Neural progenitor cell (in vitro differentiated cells): Measurements from ENCODE around the gene RAPGEF5.

Experiments used
- EZH2 ChIP-seq: fragments of 200-600 bp; sonication (generic); IDR thresholded peaks from 2 replicates; pipeline ENCODE4 v1.6.1; 2017; ENCODE audit warnings: antibody characterized with exemption, mild to moderate bottlenecking, moderate library complexity
- TF ChIP-seq, protein P1 (sequence below): fragments of 200-600 bp; sonication (generic); IDR thresholded peaks from 2 replicates; pipeline ENCODE4 v1.5.1; 2017; ENCODE audit warnings: antibody characterized with exemption, mild to moderate bottlenecking

DNA sequence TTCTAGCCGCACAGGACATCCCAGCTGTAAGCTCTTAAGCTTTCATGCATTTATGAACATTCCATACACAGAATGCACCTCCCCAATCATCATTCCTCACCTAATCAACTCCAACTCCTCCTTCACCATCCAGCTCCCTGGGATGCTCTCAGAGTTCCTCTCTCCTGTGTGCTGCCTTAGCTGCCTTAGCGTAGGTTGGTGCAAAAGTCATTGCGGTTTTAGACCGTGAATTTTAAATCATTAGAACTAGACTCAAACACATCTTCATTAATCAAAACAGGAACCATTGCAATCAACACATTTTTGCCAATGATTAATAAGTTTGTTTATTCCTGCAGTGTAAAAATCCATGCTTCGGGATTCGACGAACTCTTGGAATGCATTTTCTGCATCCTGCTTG lies 251.4 kb downstream of the RAPGEF5 start:
- TF ChIP-seq, protein P1, sequence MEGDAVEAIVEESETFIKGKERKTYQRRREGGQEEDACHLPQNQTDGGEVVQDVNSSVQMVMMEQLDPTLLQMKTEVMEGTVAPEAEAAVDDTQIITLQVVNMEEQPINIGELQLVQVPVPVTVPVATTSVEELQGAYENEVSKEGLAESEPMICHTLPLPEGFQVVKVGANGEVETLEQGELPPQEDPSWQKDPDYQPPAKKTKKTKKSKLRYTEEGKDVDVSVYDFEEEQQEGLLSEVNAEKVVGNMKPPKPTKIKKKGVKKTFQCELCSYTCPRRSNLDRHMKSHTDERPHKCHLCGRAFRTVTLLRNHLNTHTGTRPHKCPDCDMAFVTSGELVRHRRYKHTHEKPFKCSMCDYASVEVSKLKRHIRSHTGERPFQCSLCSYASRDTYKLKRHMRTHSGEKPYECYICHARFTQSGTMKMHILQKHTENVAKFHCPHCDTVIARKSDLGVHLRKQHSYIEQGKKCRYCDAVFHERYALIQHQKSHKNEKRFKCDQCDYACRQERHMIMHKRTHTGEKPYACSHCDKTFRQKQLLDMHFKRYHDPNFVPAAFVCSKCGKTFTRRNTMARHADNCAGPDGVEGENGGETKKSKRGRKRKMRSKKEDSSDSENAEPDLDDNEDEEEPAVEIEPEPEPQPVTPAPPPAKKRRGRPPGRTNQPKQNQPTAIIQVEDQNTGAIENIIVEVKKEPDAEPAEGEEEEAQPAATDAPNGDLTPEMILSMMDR, result no peak
- TF ChIP-seq EZH2, result no peak
